ENCODE results near the gene AGAP1. TPM values are rescaled to one million over a fixed set of nuclear protein-coding genes. Genes with fewer than 3 reads are reported as not detected.

The AGAP1 gene
- total RNA-seq, 3 donors from 2014 or later (not counting 1 experiment from before 2014, with no cell fraction given) = 42.0 to 56.4 (median 45.7) TPM

DNA sequence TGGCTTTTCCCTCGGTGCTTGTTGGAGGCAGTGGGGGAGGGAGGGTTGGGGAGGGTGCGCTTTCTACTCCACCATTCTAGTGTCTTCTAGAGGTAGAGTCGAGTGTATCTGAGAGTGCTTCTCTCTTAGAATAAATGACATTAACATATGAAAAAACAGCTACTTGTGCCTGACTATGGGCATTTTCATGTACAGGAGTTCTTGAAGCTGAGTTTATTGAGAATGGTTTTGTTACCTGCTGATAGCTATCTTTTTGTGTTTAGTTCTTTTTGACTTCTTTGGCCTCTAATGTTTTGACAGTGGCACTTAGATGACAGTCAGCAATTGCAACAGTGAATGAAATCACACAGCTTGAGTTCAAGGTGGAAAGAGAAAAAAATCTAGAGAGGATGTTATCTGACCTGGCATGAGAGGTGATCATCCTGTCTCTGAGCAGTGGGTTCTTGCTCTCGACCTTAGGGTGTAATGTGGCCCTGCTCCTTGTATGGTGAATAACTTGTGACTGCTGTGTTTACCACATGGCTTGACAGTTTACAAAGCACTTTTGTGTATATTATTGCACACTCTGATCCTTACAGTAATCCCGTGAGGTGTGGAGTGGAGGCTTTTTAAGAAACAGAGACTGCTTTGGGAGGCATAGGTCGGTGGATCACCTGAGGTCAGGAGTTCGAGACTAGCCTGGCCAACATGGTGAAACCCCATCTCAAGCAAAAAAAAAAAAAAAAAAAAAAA, 86.7 kb downstream of the AGAP1 start:
- no peak overlapping the region for H3K4me3 Mint-ChIP-seq
- H3K27me3 ChIP-seq (ENCODE audit: control insufficient read depth, insufficient read depth, low read length) = no peaks in the 10 kb centered on the region
- H3K9me3 ChIP-seq (ENCODE audit: control insufficient read depth, insufficient read depth, low read length) = no peaks in the 10 kb centered on the region
- H3K9me3 Mint-ChIP-seq = no peaks in the 10 kb centered on the region
- no peaks in the 10 kb centered on the region for H3K4me1 ChIP-seq (ENCODE audit: control insufficient read depth, insufficient read depth, low read length)
- no peak overlapping the region for H3K27ac ChIP-seq (ENCODE audit: low read length)
- no peak overlapping the region for H3K4me3 ChIP-seq (ENCODE audit: low read length)
- H3K36me3 Mint-ChIP-seq = no peaks in the 10 kb centered on the region
- H3K27me3 Mint-ChIP-seq (ENCODE audit: low read depth in 2 of 2) = peaks cover 4 to 10% of the 10 kb centered on the region in 2 donors
- DNase-seq (no peak), ATAC-seq (no peak)
- TF ChIP-seq, protein P1, sequence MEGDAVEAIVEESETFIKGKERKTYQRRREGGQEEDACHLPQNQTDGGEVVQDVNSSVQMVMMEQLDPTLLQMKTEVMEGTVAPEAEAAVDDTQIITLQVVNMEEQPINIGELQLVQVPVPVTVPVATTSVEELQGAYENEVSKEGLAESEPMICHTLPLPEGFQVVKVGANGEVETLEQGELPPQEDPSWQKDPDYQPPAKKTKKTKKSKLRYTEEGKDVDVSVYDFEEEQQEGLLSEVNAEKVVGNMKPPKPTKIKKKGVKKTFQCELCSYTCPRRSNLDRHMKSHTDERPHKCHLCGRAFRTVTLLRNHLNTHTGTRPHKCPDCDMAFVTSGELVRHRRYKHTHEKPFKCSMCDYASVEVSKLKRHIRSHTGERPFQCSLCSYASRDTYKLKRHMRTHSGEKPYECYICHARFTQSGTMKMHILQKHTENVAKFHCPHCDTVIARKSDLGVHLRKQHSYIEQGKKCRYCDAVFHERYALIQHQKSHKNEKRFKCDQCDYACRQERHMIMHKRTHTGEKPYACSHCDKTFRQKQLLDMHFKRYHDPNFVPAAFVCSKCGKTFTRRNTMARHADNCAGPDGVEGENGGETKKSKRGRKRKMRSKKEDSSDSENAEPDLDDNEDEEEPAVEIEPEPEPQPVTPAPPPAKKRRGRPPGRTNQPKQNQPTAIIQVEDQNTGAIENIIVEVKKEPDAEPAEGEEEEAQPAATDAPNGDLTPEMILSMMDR (IDR thresholded peaks at IDR 0.05) = no peak
- H3K36me3 ChIP-seq (ENCODE audit: control insufficient read depth, insufficient read depth, low read length) = no peaks in the 10 kb centered on the region
- WGBS (ENCODE audit: insufficient coverage) = 76% methylated on average over 5 of the region's 7 CpGs
- intact Hi-C loops (cut with micrococcal nuclease) = no loop called here
- no peaks in the 10 kb centered on the region for H3K4me1 Mint-ChIP-seq
- no peak overlapping the region for H3K27ac Mint-ChIP-seq

DNA sequence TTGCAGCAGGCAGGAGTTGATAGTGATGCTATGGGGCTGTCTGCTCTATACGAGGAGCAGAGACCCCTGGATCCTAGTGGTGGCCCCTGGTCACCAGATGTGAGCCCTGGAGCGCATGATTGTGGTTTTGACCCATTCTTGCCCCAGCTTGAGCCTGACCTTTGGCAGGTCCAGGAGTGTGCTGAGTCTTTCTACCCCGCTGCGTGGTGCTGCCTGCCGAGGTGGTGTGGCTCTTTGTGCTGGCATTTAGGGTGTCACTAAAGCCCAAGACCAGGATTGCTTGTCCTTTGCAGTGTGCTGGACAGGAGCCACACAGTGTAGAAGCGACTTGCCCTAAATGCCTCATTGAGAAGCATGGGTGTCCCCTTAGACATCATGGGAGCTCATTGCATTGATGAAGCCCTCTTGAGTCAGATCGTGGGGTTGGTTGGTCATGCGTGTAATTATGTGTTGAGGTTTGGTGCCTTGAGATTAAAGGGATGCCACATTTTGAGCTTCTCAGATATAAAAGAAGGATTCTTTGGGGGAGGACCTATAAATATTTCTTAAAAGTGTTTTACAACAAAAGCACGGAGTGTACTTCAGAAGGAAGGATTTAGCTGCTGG, 88.3 kb downstream of the AGAP1 start:
- Mint-ChIP-seq H3K36me3 (no peaks in the 10 kb centered on the region), H3K4me1 (no peaks in the 10 kb centered on the region), H3K27me3 (ENCODE audit: low read depth in 2 of 2) (peaks cover 4 to 14% of the 10 kb centered on the region in 2 donors), H3K27ac (no peak overlapping the region), H3K4me3 (no peak overlapping the region), H3K9me3 (no peaks in the 10 kb centered on the region)
- H3K27ac ChIP-seq (ENCODE audit: low read length) = no peak overlapping the region
- intact Hi-C loops (cut with micrococcal nuclease) = no loop called here
- H3K27me3 ChIP-seq (ENCODE audit: control insufficient read depth, insufficient read depth, low read length) = no peaks in the 10 kb centered on the region
- H3K36me3 ChIP-seq (ENCODE audit: control insufficient read depth, insufficient read depth, low read length) = no peaks in the 10 kb centered on the region
- no peaks in the 10 kb centered on the region for H3K4me1 ChIP-seq (ENCODE audit: control insufficient read depth, insufficient read depth, low read length)
- TF ChIP-seq, protein P1 (IDR thresholded peaks at IDR 0.05) = no peak
- WGBS (ENCODE audit: insufficient coverage) = 78% methylated on average over 9 of the region's 9 CpGs
- ATAC-seq (no peak), DNase-seq (no peak)
- no peak overlapping the region for H3K4me3 ChIP-seq (ENCODE audit: low read length)
- no peaks in the 10 kb centered on the region for H3K9me3 ChIP-seq (ENCODE audit: control insufficient read depth, insufficient read depth, low read length)

DNA sequence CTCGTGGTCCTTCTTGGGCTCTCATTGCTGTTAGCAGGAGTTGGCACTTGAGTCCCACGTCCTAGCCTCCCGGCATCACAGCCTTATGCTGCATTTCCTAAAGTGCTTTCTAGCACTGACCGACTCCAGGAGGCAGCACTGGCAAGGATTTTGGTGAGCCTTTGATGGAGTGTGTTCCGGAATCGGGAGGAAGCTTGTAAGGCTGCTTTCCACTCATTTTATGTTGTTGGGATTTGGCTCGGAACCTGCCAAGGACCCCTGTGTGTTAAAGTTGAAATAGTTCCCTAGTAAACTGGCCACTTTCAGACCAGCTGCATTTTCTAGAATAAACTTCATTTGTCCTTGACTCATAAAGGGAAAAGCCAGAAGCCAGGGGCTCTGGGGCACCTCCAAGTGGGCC, 88.9 kb downstream of the AGAP1 start:
- H3K4me1 Mint-ChIP-seq = no peaks in the 10 kb centered on the region
- no peaks in the 10 kb centered on the region for H3K36me3 ChIP-seq (ENCODE audit: control insufficient read depth, insufficient read depth, low read length)
- H3K27me3 Mint-ChIP-seq (ENCODE audit: low read depth in 2 of 2) = peaks cover 4 to 14% of the 10 kb centered on the region in 2 donors
- H3K9me3 Mint-ChIP-seq = no peaks in the 10 kb centered on the region
- intact Hi-C loops (cut with micrococcal nuclease) = no loop called here
- ATAC-seq (no peak), DNase-seq (no peak)
- H3K36me3 Mint-ChIP-seq = no peaks in the 10 kb centered on the region
- no peak overlapping the region for H3K27ac ChIP-seq (ENCODE audit: low read length)
- no peak overlapping the region for H3K27ac Mint-ChIP-seq
- TF ChIP-seq, protein P1 (IDR thresholded peaks at IDR 0.05) = no peak
- WGBS (ENCODE audit: insufficient coverage) = 88% methylated on average over 7 of the region's 7 CpGs
- H3K4me3 ChIP-seq (ENCODE audit: low read length) = no peak overlapping the region
- H3K4me3 Mint-ChIP-seq = no peak overlapping the region
- H3K9me3 ChIP-seq (ENCODE audit: control insufficient read depth, insufficient read depth, low read length) = no peaks in the 10 kb centered on the region
- no peaks in the 10 kb centered on the region for H3K4me1 ChIP-seq (ENCODE audit: control insufficient read depth, insufficient read depth, low read length)
- no peaks in the 10 kb centered on the region for H3K27me3 ChIP-seq (ENCODE audit: control insufficient read depth, insufficient read depth, low read length)

Measured in natural killer cell (primary cell).